HG03097 (cell line): ENCODE results near the gene FAT3.

Experiments used
- ATAC-seq: cut with Tn5 transposase; IDR thresholded peaks from one replicate; pipeline ENCODE4 v1.9.1; 2021; ENCODE audit not compliant: unreplicated experiment, low FRiP score

The FAT3 gene

DNA sequence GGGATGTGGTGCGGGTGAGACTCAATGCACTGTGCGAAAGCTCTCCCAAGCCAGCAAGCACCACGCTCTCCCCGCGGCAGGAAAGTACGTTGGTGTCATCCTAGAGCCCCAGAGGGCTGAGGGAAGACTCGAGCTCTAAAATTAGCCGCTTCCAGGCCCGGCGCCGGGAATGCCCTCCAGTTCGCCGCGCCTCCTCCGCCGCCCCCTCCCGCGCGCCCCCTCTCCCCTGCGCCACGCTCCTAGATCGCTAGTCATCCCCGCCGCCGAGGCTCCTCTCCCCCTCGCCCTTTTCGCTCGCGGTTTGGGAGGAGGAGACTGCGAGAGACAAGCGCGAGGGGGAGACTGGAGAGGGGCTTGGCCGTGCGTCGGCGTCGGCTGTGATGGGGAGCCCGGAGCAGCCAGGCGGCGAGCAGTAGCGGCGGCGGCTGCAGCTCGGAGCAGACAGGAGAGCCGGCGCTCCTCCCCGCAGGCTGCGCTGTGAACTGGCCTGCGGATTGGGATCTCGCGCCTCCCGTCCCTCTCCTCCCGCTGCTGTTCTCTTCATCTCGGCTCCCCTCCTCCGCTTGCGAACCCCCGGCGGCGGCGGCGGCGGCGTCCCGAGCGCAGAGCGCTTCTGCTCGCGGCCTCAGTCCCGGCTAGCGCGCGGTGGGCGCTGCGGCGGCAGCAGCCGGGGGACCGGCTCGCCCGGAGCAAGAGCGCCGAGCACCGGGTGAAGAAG lies at the start of gene FAT3:
FAT3 (plus strand) TSS at position 412 of the 718 bp plus-strand sequence. CDS start 127,295 bp downstream, outside the sequence.
- no peak for ATAC-seq

GRCh38 chr11:92179017-92179670 lies 45.5 kb upstream of the FAT3 start:
- no peak for ATAC-seq

- ATAC-seq: no peak
These were observed 44.4 kb upstream of the FAT3 start for GRCh38 chr11:92180226-92180625.

- no peak for ATAC-seq
These were observed 43.9 kb upstream of the FAT3 start for GRCh38 chr11:92180664-92181251.

DNA sequence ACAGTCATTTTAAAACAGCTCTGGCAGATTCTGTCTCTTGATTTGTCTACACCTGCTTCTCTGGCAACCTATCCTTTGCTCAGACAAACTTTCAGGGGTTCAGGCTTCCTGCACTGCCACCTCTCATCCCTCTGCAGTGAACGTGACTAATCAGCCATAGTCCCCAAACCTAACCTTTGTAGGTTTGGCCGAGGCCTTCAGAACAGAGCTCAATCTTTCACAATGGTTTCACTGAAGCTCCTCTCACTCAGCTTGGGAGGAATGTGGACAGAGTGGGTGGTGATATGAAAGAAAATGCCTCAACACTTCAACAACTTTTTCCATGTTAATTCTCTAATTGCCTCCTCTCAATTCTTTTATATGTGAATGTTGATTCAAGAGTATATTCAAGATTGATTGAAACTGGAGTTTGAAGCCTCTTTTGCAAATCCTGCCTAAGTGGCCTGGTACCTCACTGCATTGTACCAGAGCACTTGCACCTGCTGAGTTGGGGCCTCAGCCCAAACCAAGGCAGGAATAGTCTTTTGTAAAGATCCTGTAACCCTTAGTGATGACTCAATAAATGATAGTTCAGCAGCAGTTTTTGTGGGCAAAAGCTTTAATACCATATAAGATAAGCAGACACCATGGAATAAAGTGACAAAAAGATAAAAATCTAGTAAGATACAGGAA lies 33.9 kb upstream of the FAT3 start:
- no peak for ATAC-seq

DNA sequence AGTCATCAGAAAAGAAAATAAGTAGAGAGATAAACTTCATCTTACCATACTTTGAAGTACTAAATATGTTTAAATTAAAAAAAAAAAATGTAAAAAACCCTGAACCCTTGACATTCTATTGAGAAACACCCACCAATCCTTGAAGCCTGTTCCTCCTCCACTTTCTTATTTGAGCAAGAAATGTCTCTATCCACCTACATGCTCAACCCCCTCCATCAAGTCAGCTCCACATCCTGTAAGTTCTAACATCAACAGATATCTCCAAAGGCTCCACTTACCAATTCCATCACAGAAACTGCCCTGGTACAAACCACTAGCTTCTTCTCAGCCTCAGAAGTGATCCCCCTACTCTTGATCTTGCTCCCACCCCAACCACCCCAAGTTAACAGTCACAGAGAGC lies 32.5 kb upstream of the FAT3 start:
- ATAC-seq: no peak

DNA sequence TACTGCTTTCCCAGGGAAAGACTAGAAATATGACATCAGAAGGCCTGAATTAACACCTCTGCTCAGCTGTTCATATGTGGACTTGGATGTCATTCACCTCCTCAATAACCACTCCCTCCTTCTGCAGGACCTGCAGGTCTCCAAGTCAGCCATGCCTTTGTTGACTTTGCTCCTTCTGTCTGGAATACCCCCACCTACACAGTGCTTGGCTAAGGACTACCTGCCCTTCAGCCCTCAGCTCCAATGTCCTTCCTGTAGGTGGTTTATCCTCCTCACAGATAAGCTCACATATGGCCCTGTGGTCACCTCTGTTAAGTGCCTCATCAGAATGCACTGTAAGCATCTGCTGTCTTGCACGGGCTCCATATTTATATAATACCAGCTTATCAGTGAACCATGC lies 26.4 kb upstream of the FAT3 start:
- ATAC-seq: no peak

- no peak for ATAC-seq
These were observed 24.6 kb upstream of the FAT3 start for GRCh38 chr11:92199991-92200390.

GRCh38 chr11:92204731-92205130 lies 19.9 kb upstream of the FAT3 start:
- ATAC-seq: no peak

- no peak for ATAC-seq
These were observed 18.2 kb upstream of the FAT3 start for GRCh38 chr11:92206441-92206840.

- no peak for ATAC-seq
These were observed 12.9 kb upstream of the FAT3 start for GRCh38 chr11:92211576-92212167.

GRCh38 chr11:92212530-92212929 lies 12.1 kb upstream of the FAT3 start:
- no peak for ATAC-seq

GRCh38 chr11:92216789-92217188 lies 7.8 kb upstream of the FAT3 start:
- no peak for ATAC-seq

DNA sequence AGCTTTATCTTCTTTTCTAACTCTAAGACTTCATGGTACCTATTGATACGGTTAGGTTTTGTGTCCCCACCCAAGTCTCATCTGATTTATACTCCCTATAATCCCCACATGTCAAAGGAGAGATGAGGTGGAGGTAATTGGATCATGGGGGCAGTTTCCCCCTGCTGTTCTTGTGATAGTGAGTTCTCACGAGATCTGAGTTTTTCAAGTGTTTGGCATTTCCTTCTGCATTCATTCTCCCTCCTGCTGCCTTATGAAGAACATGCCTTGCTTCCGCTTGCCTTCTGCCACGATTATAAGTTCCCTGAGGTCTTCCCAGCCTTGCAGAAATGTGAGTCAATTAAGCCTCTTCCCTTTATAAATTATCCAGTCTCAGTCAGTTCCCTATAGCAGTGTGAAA lies 5.1 kb upstream of the FAT3 start:
- no peak for ATAC-seq

DNA sequence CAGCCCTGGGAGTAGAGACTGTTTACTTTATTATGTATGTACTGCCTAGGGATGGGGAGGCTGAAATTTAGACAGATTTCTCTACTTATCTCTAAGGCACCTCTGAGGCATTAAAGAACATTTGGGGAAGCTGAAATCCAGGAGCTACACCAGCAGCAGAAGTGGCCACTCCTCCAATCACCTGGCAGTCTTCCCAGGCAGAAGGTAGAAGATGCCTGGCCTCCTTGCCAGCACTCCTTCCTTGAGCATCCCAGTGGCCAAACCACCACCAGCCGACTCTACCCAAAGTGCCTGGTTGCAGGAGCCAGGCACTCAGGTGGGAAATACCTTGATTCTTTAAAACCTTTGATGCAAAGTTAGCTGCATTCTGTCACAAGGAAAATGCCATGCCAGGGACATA lies 1.9 kb upstream of the FAT3 start:
- ATAC-seq: no peak

- ATAC-seq: no peak
These were observed 588 bp upstream of the FAT3 start for GRCh38 chr11:92224054-92224406.

- no peak for ATAC-seq
These were observed 528 bp downstream of the FAT3 start for GRCh38 chr11:92225125-92225567.

- ATAC-seq: no peak
These were observed 1.1 kb downstream of the FAT3 start for GRCh38 chr11:92225568-92226330.

GRCh38 chr11:92226331-92227229 lies 2.0 kb downstream of the FAT3 start:
- ATAC-seq: no peak
